ENCODE measurements around the gene SGCA. TPM values are rescaled to one million over a fixed set of nuclear protein-coding genes. Genes with fewer than 3 reads are reported as not detected.

The SGCA gene
- total and polyA plus RNA-seq, 2 donors (not counting 3 experiments of a cell fraction or from before 2014, with no cell fraction given) = not detected

GRCh38 chr17:50145532-50146229 lies 20.1 kb upstream of the SGCA start:
- H3K27ac ChIP-seq (ENCODE audit: insufficient read depth, low read depth, low read length) = no peak overlapping the region
- H2AFZ ChIP-seq (ENCODE audit: low read depth, low read length) = no peak overlapping the region
- no peak overlapping the region for H3K4me3 ChIP-seq (replicated peaks in 1 of 3; ENCODE audit: insufficient read depth in 1 of 3, low read depth in 1 of 3, low read length in 3 of 3)
- H4K20me1 ChIP-seq (replicated peaks; ENCODE audit: control insufficient read depth, extremely low read depth, insufficient read depth, low read length) = no peaks in the 10 kb centered on the region
- no TSS peak for BruUV-seq (replicated peaks)
- CTCF ChIA-PET = interaction anchor here (0.9 to 1.8 kb wide), 9 partner anchors 9 to 119 kb away, joined by 3 to 7 read pairs (median 4); partner anchors contain the start of gene SAMD14
- POLR2A ChIA-PET = no interaction called here
- TF ChIP-seq MAX (IDR thresholded peaks at IDR 0.05; ENCODE audit: insufficient read depth, insufficient read length) (no peak), EZH2 (IDR thresholded peaks at IDR 0.05; ENCODE audit: borderline replicate concordance, low read depth, low read length, severe bottlenecking) (no peak), CTCF (IDR thresholded peaks at IDR 0.05; ENCODE audit: extremely low read depth in 1 of 2, insufficient read depth in 1 of 2, low read depth in 1 of 2, low read length in 2 of 2) (no peak), FOS (IDR thresholded peaks at IDR 0.05; ENCODE audit: borderline replicate concordance, insufficient read depth, low read length) (no peak), POLR2A (IDR thresholded peaks at IDR 0.05; ENCODE audit: low read depth, low read length) (no peak), POLR2AphosphoS5 (IDR thresholded peaks at IDR 0.05; ENCODE audit: insufficient read depth, low read depth, low read length) (no peak), GATA2 (IDR thresholded peaks at IDR 0.05; ENCODE audit: insufficient read depth, insufficient read length, low read depth, low read length) (no peak), JUN (IDR thresholded peaks at IDR 0.05; ENCODE audit: borderline replicate concordance, insufficient read depth, insufficient read length, low read depth) (no peak), MYC (IDR thresholded peaks at IDR 0.05; ENCODE audit: low read depth, low read length) (no peak)
- H3K4me1 ChIP-seq (ENCODE audit: control insufficient read depth, extremely low read depth, insufficient read depth, low read length) = peaks cover 41% of the 10 kb centered on the region
- DNase-seq (ENCODE audit: low read depth, low spot score) (no peak), FAIRE-seq (no peak)
- intact Hi-C loops (cut with micrococcal nuclease) (no loop called here), dilution Hi-C loops (cut with MboI; ENCODE audit: extremely low pct_ligation_motif_present, low sequenced_read_pairs) (no loop called here)
- no peak overlapping the region for H3K4me2 ChIP-seq (ENCODE audit: insufficient read depth, low read length)
- H3K27me3 ChIP-seq (ENCODE audit: control insufficient read depth in 2 of 2, insufficient read depth in 2 of 2, low read length in 2 of 2) = no peaks in the 10 kb centered on the region
- H3K9me1 ChIP-seq (replicated peaks; ENCODE audit: control insufficient read depth, extremely low read depth, insufficient read depth, low read length) = no peaks in the 10 kb centered on the region
- H3K79me2 ChIP-seq (ENCODE audit: control insufficient read depth, insufficient read depth, low read length) = peaks cover 82% of the 10 kb centered on the region
- no peak overlapping the region for H3K9ac ChIP-seq (replicated peaks; ENCODE audit: extremely low read depth, insufficient read depth, low read length)
- H3K9me3 ChIP-seq (replicated peaks; ENCODE audit: control insufficient read depth, insufficient read depth, low read length) = no peaks in the 10 kb centered on the region
- peaks cover 0 to 32% of the 10 kb centered on the region in 2 experiments for H3K36me3 ChIP-seq (ENCODE audit: control insufficient read depth in 2 of 2, extremely low read depth in 1 of 2, insufficient read depth in 2 of 2, low read length in 2 of 2)

All from endothelial cell of umbilical vein (primary cell).